Natural killer cell treated with Interleukin-12 subunit alpha and Interleukin-12 subunit beta and Interleukin-15 and Interleukin-18, amount 100 ng/mL, for 72 hours (primary cell): ENCODE data around the gene BARHL1. TPM values are rescaled to one million over a fixed set of nuclear protein-coding genes. Genes with fewer than 3 reads are reported as not detected.

Source experiments
- ATAC-seq, 2 donors: fragments of 150-1000 bp; cut with Tn5 transposase in 1 of 2; sonication (Bioruptor Pico), chemical (Tn5 transposase) in 1 of 2; 2 replicates each; pipeline ENCODE4 v1.10.0; 2021
- DNase-seq: peaks from one replicate; pipeline ENCODE4 v3.0.0; 2022; ENCODE audit warnings: low spot score
- H3K27ac Mint-ChIP-seq, 2 donors: 1 replicate in 1 of 2; 2 replicates in 1 of 2; pipeline ENCODE4 v1.8.0; 2022; ENCODE audit warnings: mixed read lengths in 2 of 2, mild to moderate bottlenecking in 1 of 2, moderate library complexity in 1 of 2
- H3K27me3 Mint-ChIP-seq, 2 donors: 1 replicate in 1 of 2; 2 replicates in 1 of 2; pipeline ENCODE4 v1.8.0; 2022; ENCODE audit warnings: mixed read lengths in 2 of 2
- H3K36me3 Mint-ChIP-seq: one replicate; pipeline ENCODE4 v1.8.0; 2022; ENCODE audit warnings: mixed read lengths
- H3K4me1 Mint-ChIP-seq, 2 donors: 1 replicate in 1 of 2; 2 replicates in 1 of 2; pipeline ENCODE4 v1.8.0; 2022; ENCODE audit warnings: low read depth in 2 of 2, mixed read lengths in 2 of 2, mild to moderate bottlenecking in 1 of 2
- H3K4me3 Mint-ChIP-seq: one replicate; pipeline ENCODE4 v1.8.0; 2022; ENCODE audit warnings: mixed read lengths
- H3K9me3 Mint-ChIP-seq: 2 replicates; pipeline ENCODE4 v1.8.0; 2022; ENCODE audit warnings: mixed read lengths
- total RNA-seq, 2 donors: library from RNA; stranded (reverse); gene quantifications; one replicate each; pipeline ENCODE4 v1.2.3, GENCODE V29; 2022

Gene BARHL1
- total RNA-seq, 2 donors from 2014 or later: not detected

GRCh38 chr9:132571806-132572600 lies 10.4 kb upstream of the BARHL1 start:
- Mint-ChIP-seq H3K27me3 (peaks cover 36 to 42% of the 10 kb centered on the region in 2 donors), H3K4me3 (no peak overlapping the region), H3K27ac (no peak overlapping the region), H3K4me1 (no peaks in the 10 kb centered on the region), H3K9me3 (no peaks in the 10 kb centered on the region), H3K36me3 (no peaks in the 10 kb centered on the region)
- no peak for ATAC-seq
- no peak for DNase-seq

GRCh38 chr9:132572921-132573320 lies 9.5 kb upstream of the BARHL1 start:
- DNase-seq (no peak), ATAC-seq (no peak)
- H3K4me1 Mint-ChIP-seq: no peaks in the 10 kb centered on the region
- H3K27ac Mint-ChIP-seq: no peak overlapping the region
- H3K27me3 Mint-ChIP-seq: peaks cover 37 to 45% of the 10 kb centered on the region in 2 donors
- H3K4me3 Mint-ChIP-seq: no peak overlapping the region
- no peaks in the 10 kb centered on the region for H3K36me3 Mint-ChIP-seq
- H3K9me3 Mint-ChIP-seq: no peaks in the 10 kb centered on the region

- peak; percentile 70 for DNase-seq
- Mint-ChIP-seq H3K36me3 (no peaks in the 10 kb centered on the region), H3K9me3 (no peaks in the 10 kb centered on the region), H3K27ac (no peak overlapping the region), H3K4me1 (no peaks in the 10 kb centered on the region), H3K27me3 (peaks cover 44 to 63% of the 10 kb centered on the region in 2 donors), H3K4me3 (no peak overlapping the region)
- ATAC-seq: peak; percentile 70 to 86
Observed at GRCh38 chr9:132575005-132575609, 7.3 kb upstream of the BARHL1 start.

DNA sequence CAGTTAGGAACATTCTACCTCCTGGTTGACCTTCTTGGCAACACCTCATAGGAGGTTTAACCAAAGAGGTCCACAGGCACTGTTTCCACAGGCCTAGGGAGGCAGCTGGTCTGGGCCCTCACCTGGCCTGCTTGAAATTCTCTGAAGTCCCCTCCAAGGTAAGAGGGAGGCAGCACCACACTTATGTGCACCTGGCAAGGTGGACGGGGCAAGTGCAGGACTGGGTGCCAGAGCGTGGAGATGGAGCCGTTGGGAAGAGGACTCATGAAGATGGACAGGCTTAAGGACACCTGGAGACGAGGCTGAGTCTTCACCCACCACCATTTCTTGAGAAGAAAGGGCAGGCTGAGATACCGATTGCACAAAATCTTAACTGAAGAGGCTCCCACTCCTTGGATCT lies 6.6 kb upstream of the BARHL1 start:
- DNase-seq (no peak), ATAC-seq (no peak)
- no peaks in the 10 kb centered on the region for H3K9me3 Mint-ChIP-seq
- H3K36me3 Mint-ChIP-seq: no peaks in the 10 kb centered on the region
- peaks cover 44 to 63% of the 10 kb centered on the region in 2 donors for H3K27me3 Mint-ChIP-seq
- H3K4me3 Mint-ChIP-seq: no peak overlapping the region
- H3K4me1 Mint-ChIP-seq: no peaks in the 10 kb centered on the region
- no peak overlapping the region for H3K27ac Mint-ChIP-seq

DNA sequence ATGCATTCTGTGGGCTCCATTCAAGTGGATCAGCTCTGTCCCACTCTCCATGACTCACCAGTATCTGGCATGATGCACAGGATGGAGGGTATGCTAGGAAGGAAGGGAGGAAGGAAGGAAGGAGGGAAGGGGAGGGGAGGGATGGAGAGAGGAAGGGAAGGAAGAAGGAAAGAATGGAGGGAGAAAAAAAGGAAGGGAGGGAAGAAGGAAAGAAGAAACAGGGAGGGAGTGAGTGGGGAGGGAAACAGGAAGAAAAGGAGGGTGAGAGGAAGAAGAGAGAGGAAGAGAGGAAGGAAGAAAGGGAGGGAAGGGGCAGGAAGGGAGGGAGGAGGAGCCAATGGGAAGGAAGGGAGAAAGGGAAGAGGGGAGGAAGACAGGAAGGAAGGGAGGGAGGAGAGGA lies 5.3 kb upstream of the BARHL1 start:
- H3K27me3 Mint-ChIP-seq: peaks cover 48 to 63% of the 10 kb centered on the region in 2 donors
- no peak overlapping the region for H3K4me3 Mint-ChIP-seq
- H3K36me3 Mint-ChIP-seq: no peaks in the 10 kb centered on the region
- ATAC-seq (no peak), DNase-seq (no peak)
- H3K9me3 Mint-ChIP-seq: no peaks in the 10 kb centered on the region
- no peak overlapping the region for H3K27ac Mint-ChIP-seq
- H3K4me1 Mint-ChIP-seq: peaks cover 7 to 8% of the 10 kb centered on the region in 2 donors

DNA sequence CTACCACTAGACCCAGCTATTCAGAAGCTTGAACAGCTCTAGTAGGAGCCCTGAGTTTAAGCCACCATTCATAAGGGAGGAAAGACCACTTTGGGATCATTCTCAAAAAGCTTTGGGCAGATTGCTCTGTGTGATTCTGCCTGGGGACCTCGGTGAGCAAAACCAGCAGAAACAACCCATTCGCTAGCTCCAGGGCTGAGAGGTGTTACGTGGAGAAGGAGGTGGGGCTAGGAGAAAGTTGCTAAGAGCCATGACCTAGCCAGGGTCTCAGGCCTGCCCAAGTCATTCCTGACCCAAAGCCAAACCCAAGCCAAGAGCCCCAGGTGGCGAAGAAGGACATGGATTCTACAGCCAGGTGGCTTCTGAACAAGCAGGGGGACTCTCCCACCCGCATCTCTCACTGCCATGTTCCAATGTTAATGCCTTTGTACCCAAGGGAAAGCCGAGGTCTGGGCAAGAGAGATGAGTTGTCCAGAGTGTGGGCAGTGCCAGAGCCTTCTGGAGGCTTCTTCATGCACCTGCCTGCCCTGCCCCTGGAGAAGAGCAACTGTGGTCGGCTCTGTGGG lies 4.0 kb upstream of the BARHL1 start:
- no peak overlapping the region for H3K4me3 Mint-ChIP-seq
- H3K9me3 Mint-ChIP-seq: no peaks in the 10 kb centered on the region
- peaks cover 50 to 61% of the 10 kb centered on the region in 2 donors for H3K27me3 Mint-ChIP-seq
- no peak overlapping the region for H3K27ac Mint-ChIP-seq
- H3K4me1 Mint-ChIP-seq: peaks cover 7 to 8% of the 10 kb centered on the region in 2 donors
- DNase-seq: no peak
- no peaks in the 10 kb centered on the region for H3K36me3 Mint-ChIP-seq
- no peak for ATAC-seq

GRCh38 chr9:132579427-132579798 lies 3.0 kb upstream of the BARHL1 start:
- ATAC-seq: no peak
- Mint-ChIP-seq H3K4me3 (no peak overlapping the region), H3K36me3 (no peaks in the 10 kb centered on the region), H3K27ac (no peak overlapping the region), H3K4me1 (peaks cover 8 to 11% of the 10 kb centered on the region in 2 donors), H3K27me3 (peaks cover 50 to 66% of the 10 kb centered on the region in 2 donors), H3K9me3 (no peaks in the 10 kb centered on the region)
- DNase-seq: no peak

- H3K4me3 Mint-ChIP-seq: no peak overlapping the region
- H3K27ac Mint-ChIP-seq: no peak overlapping the region
- ATAC-seq: no peak
Observed at GRCh38 chr9:132582786-132583583, 579 bp downstream of the BARHL1 start.

GRCh38 chr9:132583584-132584304 lies 1.3 kb downstream of the BARHL1 start:
- DNase-seq: no peak
- Mint-ChIP-seq H3K27me3 (peaks cover 41 to 59% of the 10 kb centered on the region in 2 donors), H3K4me3 (no peak overlapping the region), H3K36me3 (peaks cover 5% of the 10 kb centered on the region), H3K4me1 (peaks cover 13 to 15% of the 10 kb centered on the region in 2 donors), H3K9me3 (no peaks in the 10 kb centered on the region), H3K27ac (no peak overlapping the region)
- no peak for ATAC-seq

More at GRCh38 chr9:132582786-132583583, 579 bp downstream of the BARHL1 start:
- Mint-ChIP-seq H3K4me1 (peaks cover 13 to 15% of the 10 kb centered on the region in 2 donors), H3K9me3 (no peaks in the 10 kb centered on the region), H3K27me3 (peaks cover 42 to 61% of the 10 kb centered on the region in 2 donors), H3K36me3 (peaks cover 5% of the 10 kb centered on the region)
- DNase-seq: no peak

DNA sequence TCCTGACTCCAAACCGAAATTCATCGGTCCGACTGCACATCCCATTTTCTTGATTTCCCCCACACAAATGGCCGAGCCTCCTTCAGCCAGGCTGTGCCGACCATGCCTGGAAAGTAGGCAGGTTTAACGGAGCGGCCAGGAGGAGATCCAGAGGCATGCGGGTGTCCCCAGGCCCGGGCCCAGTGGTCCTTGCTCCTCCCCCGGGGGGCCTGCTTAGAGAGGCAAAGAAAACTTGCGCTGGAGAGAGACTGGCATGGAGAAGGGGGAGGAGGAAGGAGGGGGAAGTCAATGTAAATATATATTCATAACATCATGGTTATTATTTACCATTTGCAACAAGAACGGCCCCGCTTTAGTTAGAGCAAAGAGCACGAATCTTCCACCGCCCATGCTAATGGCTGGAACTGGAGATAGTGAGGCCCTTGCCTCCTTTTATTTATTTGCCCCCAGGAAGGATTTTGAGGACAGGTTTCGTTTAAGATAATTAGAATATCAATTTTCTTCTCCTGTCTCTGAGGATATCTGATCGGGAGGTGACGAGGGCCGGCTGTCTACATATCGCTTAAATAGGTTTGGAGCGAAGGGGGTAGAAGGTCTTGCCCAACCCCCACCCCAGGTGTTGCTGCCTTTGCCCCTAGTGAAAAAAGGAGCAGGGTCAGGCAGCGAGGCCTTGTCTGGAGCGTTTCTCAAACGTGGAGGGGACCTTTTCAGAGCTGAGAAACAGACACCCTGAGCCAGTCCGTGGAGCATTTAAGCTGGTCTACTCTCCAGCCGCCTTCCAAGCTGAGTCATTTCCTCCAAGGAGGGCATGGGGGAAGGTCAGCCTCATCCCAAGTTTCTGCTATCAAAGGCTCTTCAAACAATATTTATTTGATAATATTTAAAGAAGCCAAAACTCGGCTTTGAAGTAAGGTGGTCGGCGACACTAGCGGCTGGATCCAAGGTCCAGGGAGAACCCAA lies 2.5 kb downstream of the BARHL1 start:
- Mint-ChIP-seq H3K27me3 (peaks cover 40 to 49% of the 10 kb centered on the region in 2 donors), H3K36me3 (peaks cover 5% of the 10 kb centered on the region), H3K4me1 (peaks cover 13 to 17% of the 10 kb centered on the region in 2 donors), H3K27ac (no peak overlapping the region), H3K4me3 (no peak overlapping the region), H3K9me3 (no peaks in the 10 kb centered on the region)
- ATAC-seq (no peak), DNase-seq (no peak)

DNA sequence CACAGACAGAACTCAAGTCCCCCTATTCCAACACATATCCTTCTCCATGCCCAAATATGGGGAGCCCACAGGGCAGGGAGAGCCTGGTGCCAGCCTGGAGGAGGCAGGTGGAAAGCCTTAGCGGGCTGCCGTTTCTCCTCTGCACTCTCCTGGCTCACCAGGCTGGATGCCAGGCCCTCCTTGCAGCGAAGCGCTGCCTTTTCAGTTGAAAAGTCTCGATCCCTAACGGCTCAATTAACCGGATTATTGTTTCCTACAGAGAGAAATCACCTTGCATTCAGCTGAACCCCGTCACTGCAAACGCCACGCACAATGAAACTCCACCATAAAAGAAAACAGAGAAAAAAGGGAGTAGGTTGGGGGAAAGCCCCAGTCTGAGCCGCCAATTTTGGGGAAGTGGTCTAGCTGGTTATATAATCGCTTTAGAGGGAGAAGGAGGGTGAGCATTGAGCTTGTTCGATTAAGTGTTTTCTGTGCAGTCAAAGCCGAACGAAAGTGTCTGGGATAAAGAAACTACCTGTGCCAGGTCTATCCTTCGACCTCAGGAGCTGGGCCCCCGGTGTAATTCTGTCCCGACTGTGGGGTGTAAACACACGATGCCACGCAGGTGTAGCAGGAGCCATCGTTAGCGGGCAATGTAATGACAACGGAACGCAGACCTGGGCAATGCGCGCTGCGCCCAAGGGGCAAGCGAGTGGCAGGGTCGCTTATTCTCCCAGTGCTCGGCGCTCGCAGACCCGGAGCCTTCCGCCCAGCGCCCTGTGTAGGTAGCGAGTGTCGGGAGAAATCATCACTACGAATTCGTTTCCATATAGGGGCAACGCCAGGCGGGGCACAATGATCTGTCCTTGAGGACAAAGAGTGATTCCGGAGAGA lies 3.8 kb downstream of the BARHL1 start:
- Mint-ChIP-seq H3K36me3 (peaks cover 5% of the 10 kb centered on the region), H3K27me3 (peaks cover 43 to 47% of the 10 kb centered on the region in 2 donors), H3K4me3 (no peak overlapping the region), H3K27ac (no peak overlapping the region), H3K9me3 (no peaks in the 10 kb centered on the region), H3K4me1 (peaks cover 12 to 18% of the 10 kb centered on the region in 2 donors)
- no peak for DNase-seq
- ATAC-seq: no peak
